Liver (tissue), 9 donors: ENCODE measurements around the gene PHF12. TPM values are rescaled to one million over a fixed set of nuclear protein-coding genes. Genes with fewer than 3 reads are reported as not detected.

Source experiments
- DNase-seq: peaks from one replicate; pipeline ENCODE4 v3.0.0-alpha.2; 2017; ENCODE audit warnings: low spot score
- H3K27ac ChIP-seq, 2 donors: one replicate each; pipeline ENCODE4 v1.7.0; 2013; ENCODE audit warnings: inconsistent platforms in 2 of 2, low read length in 2 of 2, control low read depth in 1 of 2, low read depth in 1 of 2, mild to moderate bottlenecking in 1 of 2
- H3K27me3 ChIP-seq, 4 donors: one replicate each; pipeline versions ENCODE4 v1.6.1 to v1.7.0; 2013; ENCODE audit warnings: low read length in 3 of 4, inconsistent platforms in 1 of 4, mild to moderate bottlenecking in 1 of 4, moderate library complexity in 1 of 4; ENCODE audit not compliant: control insufficient read depth in 4 of 4, insufficient read depth in 4 of 4
- H3K36me3 ChIP-seq, 4 donors: one replicate each; pipeline versions ENCODE4 v1.6.1 to v1.7.0; 2013; ENCODE audit warnings: low read length in 3 of 4, mild to moderate bottlenecking in 3 of 4, low read depth in 1 of 4, moderate library complexity in 1 of 4; ENCODE audit not compliant: control insufficient read depth in 4 of 4, insufficient read depth in 3 of 4
- H3K4me1 ChIP-seq, 4 donors: one replicate each; pipeline versions ENCODE4 v1.6.1 to v1.7.0; 2013; ENCODE audit warnings: low read length in 3 of 4, mild to moderate bottlenecking in 3 of 4, moderate library complexity in 1 of 4; ENCODE audit not compliant: control insufficient read depth in 4 of 4, insufficient read depth in 4 of 4
- H3K4me3 ChIP-seq, 3 donors: one replicate each; pipeline versions ENCODE4 v1.6.1 to v1.7.0; 2013; ENCODE audit warnings: low read length in 3 of 3, control low read depth in 1 of 3, low read depth in 1 of 3, mild to moderate bottlenecking in 1 of 3
- H3K9ac ChIP-seq, 2 donors: one replicate each; pipeline ENCODE4 v1.7.0; 2013; ENCODE audit warnings: low read length in 2 of 2, mild to moderate bottlenecking in 2 of 2, moderate library complexity in 2 of 2, control low read depth in 1 of 2, low read depth in 1 of 2
- H3K9me3 ChIP-seq, 4 donors: one replicate each; pipeline versions ENCODE4 v1.6.1 to v1.7.0; 2013; ENCODE audit warnings: low read length in 3 of 4; ENCODE audit not compliant: control insufficient read depth in 4 of 4
- FOXA1 ChIP-seq: IDR thresholded peaks from 2 replicates; pipeline ENCODE4 v1.6.1; 2016; ENCODE audit warnings: antibody characterized with exemption
- FOXA2 ChIP-seq: IDR thresholded peaks from 2 replicates; pipeline ENCODE4 v1.6.1; 2016; ENCODE audit warnings: antibody characterized with exemption
- GABPA ChIP-seq, 2 donors: IDR thresholded peaks in 1 of 2; conservative IDR thresholded peaks in 1 of 2; 2 replicates each; pipeline ENCODE4 v1.6.1; 2016; ENCODE audit warnings: antibody characterized with exemption in 2 of 2, mild to moderate bottlenecking in 1 of 2, moderate library complexity in 1 of 2
- NR2F2 ChIP-seq: IDR thresholded peaks from 2 replicates; pipeline ENCODE4 v1.6.1; 2016; ENCODE audit warnings: antibody characterized with exemption
- RAD21 ChIP-seq, 2 donors: IDR thresholded peaks; 2 replicates each; pipeline ENCODE4 v1.6.1; 2016; ENCODE audit warnings: antibody characterized with exemption in 2 of 2, mild to moderate bottlenecking in 2 of 2
- TAF1 ChIP-seq: conservative IDR thresholded peaks from 2 replicates; pipeline ENCODE4 v1.6.1; 2016; ENCODE audit warnings: antibody characterized with exemption, mild to moderate bottlenecking
- YY1 ChIP-seq: IDR thresholded peaks from 2 replicates; pipeline ENCODE4 v1.6.1; 2016; ENCODE audit warnings: antibody characterized with exemption, mild to moderate bottlenecking
- WGBS: extraction: QIAGEN DNeasy Blood & Tissue Kit; methylation state at CpG from one replicate; pipeline ENCODE4 v1.1.7; 2013; 5-methylcytosine and 5-hydroxymethylcytosine counted together
- polyA plus RNA-seq, 2 donors: library from polyadenylated mRNA; stranded (reverse) in 1 of 2; unstranded in 1 of 2; fragments of 200-250 nt in 1 of 2; fragments of >200 nt in 1 of 2; fragmentation: Nextera tagmentation in 1 of 2; extraction: Ambion mirVana in 1 of 2; gene quantifications; one replicate each; pipeline versions ENCODE4 v1.2.1 to v1.2.3, GENCODE V29; 2013 to 2015
- total RNA-seq, 2 donors: library from RNA; depleted of rRNA; stranded (reverse); fragments of >200 nt; gene quantifications; one replicate each; pipeline ENCODE4 v1.2.3, GENCODE V29; 2014
- TF ChIP-seq, protein P1 (sequence below): IDR thresholded peaks from 2 replicates; pipeline ENCODE4 v1.6.1; 2016; ENCODE audit warnings: antibody characterized with exemption, mild to moderate bottlenecking
- TF ChIP-seq, protein P2 (sequence below): IDR thresholded peaks from 2 replicates; pipeline ENCODE4 v1.6.1; 2016; ENCODE audit warnings: antibody characterized with exemption
- TF ChIP-seq, protein P3 (sequence below): IDR thresholded peaks from 2 replicates; pipeline ENCODE4 v1.6.1; 2016; ENCODE audit warnings: antibody characterized with exemption
- TF ChIP-seq, protein P4 (sequence below): fragments of 150-350 bp; IDR thresholded peaks from 2 replicates; pipeline ENCODE4 v1.5.1; 2017; ENCODE audit warnings: improper control_type of control experiment, low read depth, low read length; ENCODE audit not compliant: missing input control
- donor health status: healthy.
- donor health status: healthy.
- donor health status: healthy.
- donor health status: healthy.
- donor health status: healthy.

The PHF12 gene
- total and polyA plus RNA-seq, 4 donors = 4.3 to 21.3 (median 11.7) TPM

DNA sequence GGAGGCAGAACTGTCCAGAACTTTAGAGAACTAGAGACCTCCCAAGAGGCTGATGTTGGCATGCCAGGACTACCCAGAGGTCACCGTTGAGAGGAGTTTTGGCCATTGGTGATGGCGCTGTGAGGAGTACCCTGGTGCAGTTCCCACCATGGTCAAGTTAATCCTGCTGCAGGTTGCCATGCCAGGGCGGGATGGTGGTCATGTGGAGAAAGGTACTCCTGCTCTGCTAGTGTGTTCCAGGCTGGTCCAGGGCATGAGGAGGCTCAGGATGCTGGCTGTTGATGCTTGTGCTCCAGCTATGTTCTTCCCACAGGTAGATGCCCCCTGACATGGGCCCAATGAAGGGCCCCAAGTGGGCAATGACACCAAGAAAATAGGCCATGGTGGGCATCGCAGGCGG lies 4.1 kb upstream of the PHF12 start (continued):
- TF ChIP-seq, protein P1, sequence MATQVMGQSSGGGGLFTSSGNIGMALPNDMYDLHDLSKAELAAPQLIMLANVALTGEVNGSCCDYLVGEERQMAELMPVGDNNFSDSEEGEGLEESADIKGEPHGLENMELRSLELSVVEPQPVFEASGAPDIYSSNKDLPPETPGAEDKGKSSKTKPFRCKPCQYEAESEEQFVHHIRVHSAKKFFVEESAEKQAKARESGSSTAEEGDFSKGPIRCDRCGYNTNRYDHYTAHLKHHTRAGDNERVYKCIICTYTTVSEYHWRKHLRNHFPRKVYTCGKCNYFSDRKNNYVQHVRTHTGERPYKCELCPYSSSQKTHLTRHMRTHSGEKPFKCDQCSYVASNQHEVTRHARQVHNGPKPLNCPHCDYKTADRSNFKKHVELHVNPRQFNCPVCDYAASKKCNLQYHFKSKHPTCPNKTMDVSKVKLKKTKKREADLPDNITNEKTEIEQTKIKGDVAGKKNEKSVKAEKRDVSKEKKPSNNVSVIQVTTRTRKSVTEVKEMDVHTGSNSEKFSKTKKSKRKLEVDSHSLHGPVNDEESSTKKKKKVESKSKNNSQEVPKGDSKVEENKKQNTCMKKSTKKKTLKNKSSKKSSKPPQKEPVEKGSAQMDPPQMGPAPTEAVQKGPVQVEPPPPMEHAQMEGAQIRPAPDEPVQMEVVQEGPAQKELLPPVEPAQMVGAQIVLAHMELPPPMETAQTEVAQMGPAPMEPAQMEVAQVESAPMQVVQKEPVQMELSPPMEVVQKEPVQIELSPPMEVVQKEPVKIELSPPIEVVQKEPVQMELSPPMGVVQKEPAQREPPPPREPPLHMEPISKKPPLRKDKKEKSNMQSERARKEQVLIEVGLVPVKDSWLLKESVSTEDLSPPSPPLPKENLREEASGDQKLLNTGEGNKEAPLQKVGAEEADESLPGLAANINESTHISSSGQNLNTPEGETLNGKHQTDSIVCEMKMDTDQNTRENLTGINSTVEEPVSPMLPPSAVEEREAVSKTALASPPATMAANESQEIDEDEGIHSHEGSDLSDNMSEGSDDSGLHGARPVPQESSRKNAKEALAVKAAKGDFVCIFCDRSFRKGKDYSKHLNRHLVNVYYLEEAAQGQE = no peak
- TF ChIP-seq FOXA1 = no peak
- no peak for TF ChIP-seq GABPA (IDR thresholded peaks at IDR 0.05 in 1 of 2, conservative IDR thresholded peaks at IDR 0.05 in 1 of 2)
- TF ChIP-seq, protein P2, sequence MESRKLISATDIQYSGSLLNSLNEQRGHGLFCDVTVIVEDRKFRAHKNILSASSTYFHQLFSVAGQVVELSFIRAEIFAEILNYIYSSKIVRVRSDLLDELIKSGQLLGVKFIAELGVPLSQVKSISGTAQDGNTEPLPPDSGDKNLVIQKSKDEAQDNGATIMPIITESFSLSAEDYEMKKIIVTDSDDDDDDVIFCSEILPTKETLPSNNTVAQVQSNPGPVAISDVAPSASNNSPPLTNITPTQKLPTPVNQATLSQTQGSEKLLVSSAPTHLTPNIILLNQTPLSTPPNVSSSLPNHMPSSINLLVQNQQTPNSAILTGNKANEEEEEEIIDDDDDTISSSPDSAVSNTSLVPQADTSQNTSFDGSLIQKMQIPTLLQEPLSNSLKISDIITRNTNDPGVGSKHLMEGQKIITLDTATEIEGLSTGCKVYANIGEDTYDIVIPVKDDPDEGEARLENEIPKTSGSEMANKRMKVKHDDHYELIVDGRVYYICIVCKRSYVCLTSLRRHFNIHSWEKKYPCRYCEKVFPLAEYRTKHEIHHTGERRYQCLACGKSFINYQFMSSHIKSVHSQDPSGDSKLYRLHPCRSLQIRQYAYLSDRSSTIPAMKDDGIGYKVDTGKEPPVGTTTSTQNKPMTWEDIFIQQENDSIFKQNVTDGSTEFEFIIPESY = no peak

DNA sequence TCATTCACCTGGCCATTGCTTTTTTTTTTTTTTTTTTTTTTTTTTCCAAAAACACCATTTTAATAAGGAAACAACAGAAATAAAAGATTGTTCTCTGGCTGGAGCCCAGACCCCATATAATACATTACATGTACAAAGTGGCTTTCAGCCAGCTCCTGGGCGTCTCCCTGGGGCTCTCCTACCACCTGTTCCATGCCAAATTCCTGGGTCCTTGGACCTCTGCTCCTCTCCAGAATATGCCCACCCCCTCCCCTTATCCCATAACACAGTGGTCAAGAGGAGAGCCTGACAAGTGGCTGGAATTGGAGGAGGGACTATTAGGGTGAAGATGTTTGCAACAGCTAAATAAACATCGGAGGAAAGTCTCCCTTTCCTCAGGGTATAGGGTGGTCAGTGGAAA lies 3.6 kb upstream of the PHF12 start:
- H3K9me3 ChIP-seq = no peaks in the 10 kb centered on the region
- peaks cover 0 to 15% (median 9%) of the 10 kb centered on the region in 4 donors for H3K4me1 ChIP-seq
- no peak overlapping the region for H3K4me3 ChIP-seq
- WGBS = 82% methylated on average over 2 of the region's 2 CpGs
- DNase-seq = no peak
- TF ChIP-seq YY1 = no peak
- TF ChIP-seq FOXA2 = no peak
- no peak for TF ChIP-seq NR2F2
- no peaks in the 10 kb centered on the region for H3K27me3 ChIP-seq
- no peak overlapping the region for H3K27ac ChIP-seq
- no peak overlapping the region for H3K9ac ChIP-seq
- H3K36me3 ChIP-seq = no peaks in the 10 kb centered on the region

DNA sequence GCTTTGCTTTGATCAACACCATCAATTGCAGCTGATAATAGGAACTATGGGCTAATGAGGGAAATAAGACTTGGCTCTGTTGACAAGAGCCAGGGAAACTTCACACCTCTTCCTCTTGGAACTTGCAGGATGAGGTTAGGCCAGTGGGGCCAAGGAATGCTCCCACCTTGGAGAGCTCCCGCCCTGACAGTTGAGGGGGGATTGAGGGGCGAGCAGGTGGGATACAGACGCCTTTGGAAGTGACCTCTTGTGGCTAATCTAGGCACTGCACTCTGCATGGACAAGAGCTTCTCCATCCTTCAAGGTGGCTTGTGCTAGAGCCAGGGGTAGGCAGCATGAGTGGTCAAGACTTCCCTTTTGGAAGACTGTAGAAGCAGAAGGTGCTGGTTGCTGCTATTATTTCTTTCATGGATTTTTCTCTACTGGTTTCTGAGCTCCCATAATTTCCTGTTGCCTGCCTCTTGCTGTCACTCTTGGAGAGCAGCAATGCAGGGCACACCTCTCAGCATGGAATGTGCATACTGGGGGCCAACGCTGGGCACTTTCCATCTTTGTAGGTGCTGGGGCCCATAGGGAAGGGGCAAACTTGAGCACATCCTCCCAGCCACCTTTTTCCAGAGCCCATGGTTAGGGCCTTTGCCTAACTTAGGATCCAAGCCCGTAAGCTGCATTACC lies 2.3 kb upstream of the PHF12 start:
- Histone ChIP-seq H3K4me1 (peaks cover 0 to 20% (median 12%) of the 10 kb centered on the region in 4 donors), H3K36me3 (no peaks in the 10 kb centered on the region), H3K4me3 (no peak overlapping the region), H3K9ac (no peak overlapping the region), H3K27ac (no peak overlapping the region), H3K9me3 (no peaks in the 10 kb centered on the region), H3K27me3 (no peaks in the 10 kb centered on the region)
- DNase-seq = peak; percentile 61
- 41% methylated on average over 5 of the region's 5 CpGs for WGBS
- TF ChIP-seq GABPA (IDR thresholded peaks at IDR 0.05 in 1 of 2, conservative IDR thresholded peaks at IDR 0.05 in 1 of 2) (no peak), RAD21 (IDR thresholded peaks at IDR 0.05) (peak in 1 of 2 donors; percentile 52), YY1 (no peak), FOXA1 (no peak), TAF1 (no peak)
- TF ChIP-seq, protein P3, sequence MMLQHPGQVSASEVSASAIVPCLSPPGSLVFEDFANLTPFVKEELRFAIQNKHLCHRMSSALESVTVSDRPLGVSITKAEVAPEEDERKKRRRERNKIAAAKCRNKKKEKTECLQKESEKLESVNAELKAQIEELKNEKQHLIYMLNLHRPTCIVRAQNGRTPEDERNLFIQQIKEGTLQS = no peak
- TF ChIP-seq, protein P4, sequence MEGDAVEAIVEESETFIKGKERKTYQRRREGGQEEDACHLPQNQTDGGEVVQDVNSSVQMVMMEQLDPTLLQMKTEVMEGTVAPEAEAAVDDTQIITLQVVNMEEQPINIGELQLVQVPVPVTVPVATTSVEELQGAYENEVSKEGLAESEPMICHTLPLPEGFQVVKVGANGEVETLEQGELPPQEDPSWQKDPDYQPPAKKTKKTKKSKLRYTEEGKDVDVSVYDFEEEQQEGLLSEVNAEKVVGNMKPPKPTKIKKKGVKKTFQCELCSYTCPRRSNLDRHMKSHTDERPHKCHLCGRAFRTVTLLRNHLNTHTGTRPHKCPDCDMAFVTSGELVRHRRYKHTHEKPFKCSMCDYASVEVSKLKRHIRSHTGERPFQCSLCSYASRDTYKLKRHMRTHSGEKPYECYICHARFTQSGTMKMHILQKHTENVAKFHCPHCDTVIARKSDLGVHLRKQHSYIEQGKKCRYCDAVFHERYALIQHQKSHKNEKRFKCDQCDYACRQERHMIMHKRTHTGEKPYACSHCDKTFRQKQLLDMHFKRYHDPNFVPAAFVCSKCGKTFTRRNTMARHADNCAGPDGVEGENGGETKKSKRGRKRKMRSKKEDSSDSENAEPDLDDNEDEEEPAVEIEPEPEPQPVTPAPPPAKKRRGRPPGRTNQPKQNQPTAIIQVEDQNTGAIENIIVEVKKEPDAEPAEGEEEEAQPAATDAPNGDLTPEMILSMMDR = peak; percentile 75
